Measurements from ENCODE around the gene GGT6.
A peak's percentile ranks its signal among the peaks of the same experiment; 100 is the strongest.
"Not testable (repeated sequence)": the region's sequence is repeated elsewhere in the genome, so short reads cannot be mapped to it uniquely, and the experiment has no call there.

The GGT6 gene

GRCh38 chr17:4582691-4583090 lies 22.3 kb upstream of the GGT6 start:
- no peak for TF ChIP-seq CTCF (conservative IDR thresholded peaks at IDR 0.05; ENCODE audit: low read depth, low read length)
- no peak for DNase-seq (ENCODE audit: low read depth)
- no peak overlapping the region for H3K4me3 ChIP-seq (ENCODE audit: low read length)

DNA sequence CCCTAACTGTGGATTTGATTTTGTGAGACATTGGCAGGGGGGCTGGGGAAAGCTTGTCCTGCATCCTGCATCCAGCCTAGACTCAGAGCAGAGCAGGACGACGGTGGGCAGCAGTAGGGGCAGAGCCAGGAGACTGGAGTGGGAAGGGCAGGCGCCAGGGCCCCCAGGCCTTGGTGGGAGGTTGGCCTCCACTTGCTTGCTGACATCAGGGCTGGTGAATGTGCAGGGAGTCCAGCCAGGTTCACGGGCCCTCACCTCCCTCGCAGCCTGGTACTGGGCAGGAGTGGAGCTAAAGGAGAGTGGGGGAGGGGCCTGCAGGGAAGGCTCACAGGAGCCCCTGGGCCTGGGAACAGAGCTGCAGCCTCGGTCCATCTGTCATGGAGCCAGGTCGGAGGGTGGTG lies 21.7 kb upstream of the GGT6 start:
- H3K4me3 ChIP-seq (ENCODE audit: low read length), result no peak overlapping the region
- TF ChIP-seq CTCF (conservative IDR thresholded peaks at IDR 0.05; ENCODE audit: low read depth, low read length), result no peak
- DNase-seq (ENCODE audit: low read depth), result peak; percentile 18

DNA sequence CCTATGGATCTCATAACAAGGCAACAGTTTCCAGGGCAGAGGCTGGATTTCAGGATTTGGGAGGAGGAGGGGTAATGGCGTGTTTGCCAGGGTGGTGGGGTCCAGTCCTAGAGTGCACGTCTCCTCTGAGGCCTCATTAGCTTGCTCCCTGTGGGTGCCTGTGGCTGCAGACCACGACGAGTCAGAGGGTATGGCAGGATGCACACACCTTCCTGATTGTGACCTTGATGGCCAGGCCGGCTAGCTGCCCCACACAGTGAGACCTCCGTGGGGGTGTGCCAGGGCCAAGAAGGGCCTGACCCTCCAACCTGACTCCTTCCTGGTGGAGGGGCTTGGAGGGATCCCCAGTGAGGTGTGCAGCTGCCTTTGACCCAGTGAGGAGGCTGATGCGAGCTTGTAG lies 19.9 kb upstream of the GGT6 start:
- no peak for TF ChIP-seq CTCF (conservative IDR thresholded peaks at IDR 0.05; ENCODE audit: low read depth, low read length)
- no peak overlapping the region for H3K4me3 ChIP-seq (ENCODE audit: low read length)
- DNase-seq (ENCODE audit: low read depth), result no peak

- DNase-seq (ENCODE audit: low read depth), result no peak
- TF ChIP-seq CTCF (conservative IDR thresholded peaks at IDR 0.05; ENCODE audit: low read depth, low read length), result no peak
- no peak overlapping the region for H3K4me3 ChIP-seq (ENCODE audit: low read length)
Observed at GRCh38 chr17:4579678-4580077, 19.3 kb upstream of the GGT6 start.

DNA sequence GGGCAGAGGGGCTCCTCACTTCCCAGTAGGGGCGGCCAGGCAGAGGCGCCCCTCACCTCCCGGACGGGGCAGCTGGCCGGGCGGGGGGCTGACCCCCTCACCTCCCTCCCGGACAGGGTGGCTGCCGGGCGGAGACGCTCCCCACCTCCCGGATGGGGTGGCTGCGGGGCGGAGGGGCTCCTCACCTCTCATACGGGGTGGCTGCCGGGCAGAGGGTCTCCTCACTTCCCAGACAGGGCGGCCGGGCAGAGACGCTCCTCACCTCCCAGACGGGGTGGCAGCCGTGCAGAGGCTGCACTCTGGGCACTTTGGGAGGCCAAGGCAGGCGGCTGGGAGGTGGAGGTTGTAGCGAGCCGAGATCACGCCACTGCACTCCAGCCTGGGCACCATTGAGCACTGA lies 18.0 kb upstream of the GGT6 start:
- not testable (repeated sequence) for DNase-seq (ENCODE audit: low read depth)

DNA sequence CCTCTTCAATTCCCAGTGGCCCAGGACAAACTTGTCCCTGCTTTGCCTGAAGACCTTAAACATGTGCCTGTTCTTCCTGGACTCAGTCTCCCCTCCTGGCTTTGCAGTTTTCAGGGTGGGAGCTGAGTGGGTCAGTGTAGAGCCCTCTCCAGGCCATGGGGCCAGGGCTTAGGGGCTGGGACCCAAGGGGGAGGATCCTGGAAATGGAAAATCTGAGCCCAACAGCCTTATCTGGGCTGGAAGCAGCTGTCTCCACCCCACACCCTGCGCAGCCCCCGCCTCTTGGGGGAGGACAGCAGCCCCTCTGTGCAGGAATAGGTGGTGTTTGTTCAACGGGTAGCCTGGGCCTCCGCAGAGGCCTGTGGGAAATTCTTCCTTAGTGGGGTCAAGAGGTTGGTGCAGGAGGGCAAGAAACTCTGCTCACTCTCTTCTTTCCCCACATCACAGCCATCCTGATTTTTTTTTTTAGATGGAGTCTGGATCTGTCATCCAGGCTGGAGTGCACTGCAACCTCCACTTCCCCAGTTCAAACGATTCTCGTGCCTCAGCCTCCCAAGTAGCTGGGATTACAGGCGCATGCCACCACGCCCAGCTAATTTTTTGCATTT lies 17.1 kb upstream of the GGT6 start:
- DNase-seq (ENCODE audit: low read depth), result no peak
- H3K4me3 ChIP-seq (ENCODE audit: low read length), result no peak overlapping the region
- no peak for TF ChIP-seq CTCF (conservative IDR thresholded peaks at IDR 0.05; ENCODE audit: low read depth, low read length)

More for the DNA sequence above, 18.0 kb upstream of the GGT6 start:
- not testable (repeated sequence) for H3K4me3 ChIP-seq (ENCODE audit: low read length)

DNA sequence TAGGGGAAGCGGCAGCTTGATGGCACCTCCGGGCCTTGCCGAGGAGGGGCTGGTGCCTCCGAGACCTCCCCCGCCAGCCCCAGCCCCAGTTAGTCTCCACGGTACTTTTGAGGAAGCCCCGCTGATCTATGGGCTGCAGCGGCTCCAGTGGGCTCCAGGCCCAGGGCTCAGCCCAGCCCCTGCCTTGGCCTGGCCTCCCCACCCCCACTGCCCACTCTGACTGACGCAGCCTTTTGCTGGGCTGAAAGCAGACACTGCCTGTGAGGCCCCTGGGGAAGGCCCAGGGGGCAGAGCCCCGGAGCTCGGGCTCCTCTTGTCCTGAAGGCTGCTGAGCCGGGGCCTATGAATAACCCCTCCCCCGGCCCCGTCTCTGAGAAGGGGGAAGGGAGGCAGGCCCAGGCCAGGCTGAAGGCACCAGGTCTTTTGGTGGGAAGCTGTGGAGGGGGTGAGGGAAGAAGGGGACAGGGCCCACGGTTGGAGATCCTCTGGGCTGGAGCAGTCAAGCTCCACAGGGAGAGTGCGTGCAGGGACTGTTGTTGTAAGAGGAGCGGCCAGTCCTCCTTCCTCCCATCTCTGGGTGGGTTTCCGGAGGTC lies 16.4 kb upstream of the GGT6 start:
- H3K4me3 ChIP-seq (ENCODE audit: low read length), result no peak overlapping the region
- no peak for TF ChIP-seq CTCF (conservative IDR thresholded peaks at IDR 0.05; ENCODE audit: low read depth, low read length)
- DNase-seq (ENCODE audit: low read depth), result no peak

Data from retinal pigment epithelial cell (primary cell).